Panc1 (cell line): ENCODE measurements around the gene ST3GAL4. TPM values are rescaled to one million over a fixed set of nuclear protein-coding genes. Genes with fewer than 3 reads are reported as not detected.

Experiments
- ATAC-seq: fragments of 200-7000 bp; cut with Tn5 transposase; 2 replicates; pipeline ENCODE4 v1.9.1; 2020; ENCODE audit warnings: mild to moderate bottlenecking, moderate library complexity
- BruUV-seq: library from RNA; stranded (reverse); fragments of 400-500 nt; replicated peaks from 2 replicates; lab custom pipeline; 2021; lab: Mats Ljungman, UMichigan
- CTCF ChIA-PET: fragments of 300-600 bp; sonication (Branson Sonifier 250); formaldehyde crosslinking; loops from one replicate; lab custom pipeline; 2022; ENCODE audit warnings: antibody characterized with exemption; lab: Charles Lee
- POLR2A ChIA-PET: fragments of 300-600 bp; sonication (Branson Sonifier 250); formaldehyde crosslinking; loops from one replicate; lab custom pipeline; 2022; ENCODE audit warnings: antibody characterized with exemption; lab: Charles Lee
- DNase-seq: peaks from one replicate; pipeline ENCODE4 v3.0.0-alpha.2; 2010; ENCODE audit warnings: low read depth, low spot score
- H3K27ac ChIP-seq: 2 replicates; pipeline ENCODE4 v1.5.1; 2011; ENCODE audit warnings: mild to moderate bottlenecking, low read length, inconsistent platforms
- H3K27me3 ChIP-seq: fragments of 200-500 bp; sonication (Bioruptor generic); 2 replicates; pipeline ENCODE4 v1.6.0; 2014; ENCODE audit warnings: low read length, inconsistent platforms; ENCODE audit not compliant: control insufficient read depth, insufficient read depth
- H3K36me3 ChIP-seq: fragments of 200-500 bp; sonication (Bioruptor generic); 2 replicates; pipeline ENCODE4 v1.5.1; 2014; ENCODE audit warnings: inconsistent platforms, mild to moderate bottlenecking, low read length, moderate library complexity; ENCODE audit not compliant: control insufficient read depth, insufficient read depth
- H3K4me1 ChIP-seq: 2 replicates; pipeline ENCODE4 v1.5.1; 2011; ENCODE audit warnings: inconsistent platforms, mild to moderate bottlenecking, low read length, moderate library complexity; ENCODE audit not compliant: control insufficient read depth, insufficient read depth
- H3K4me3 ChIP-seq, 2 experiments: 2 replicates each; pipeline ENCODE4 v1.5.1; 2011 to 2012; ENCODE audit warnings: low read depth in 2 of 2, low read length in 2 of 2, mild to moderate bottlenecking in 2 of 2, inconsistent platforms in 1 of 2, moderate library complexity in 1 of 2
- H3K9me3 ChIP-seq: fragments of 200-500 bp; sonication (Bioruptor generic); 2 replicates; pipeline ENCODE4 v1.5.1; 2014; ENCODE audit warnings: low read depth, mild to moderate bottlenecking, inconsistent platforms, low read length, moderate library complexity; ENCODE audit not compliant: control insufficient read depth, insufficient read depth
- CTCF ChIP-seq: fragments of 450-650 bp; IDR thresholded peaks from 2 replicates; pipeline ENCODE4 v1.5.1; 2017; ENCODE audit warnings: mild to moderate bottlenecking
- POLR2AphosphoS5 ChIP-seq: IDR thresholded peaks from 2 replicates; pipeline ENCODE4 v1.6.1; 2012; ENCODE audit warnings: mild to moderate bottlenecking, low read depth, low read length, moderate library complexity
- REST ChIP-seq, 2 experiments: IDR thresholded peaks; 2 replicates each; pipeline ENCODE4 v1.6.1; 2011 to 2012; ENCODE audit warnings: low read depth in 2 of 2, control low read depth in 1 of 2, low read length in 1 of 2, mild to moderate bottlenecking in 1 of 2, moderate library complexity in 1 of 2; ENCODE audit not compliant: insufficient read depth in 1 of 2
- SIN3A ChIP-seq: IDR thresholded peaks from 2 replicates; pipeline ENCODE4 v1.6.1; 2012; ENCODE audit warnings: low read depth, mild to moderate bottlenecking, low read length, moderate library complexity, borderline replicate concordance; ENCODE audit not compliant: insufficient read depth
- TCF7L2 ChIP-seq: IDR thresholded peaks from 2 replicates; pipeline ENCODE4 v1.6.1; 2011; ENCODE audit warnings: mild to moderate bottlenecking, low read depth, low read length, inconsistent platforms
- in situ Hi-C: cut with HindIII; loops from 2 replicates; pipeline ENCODE4 v1.10.0; 2016; ENCODE audit warnings: low sequenced_read_pairs, low pct_unique_long_range_greater_than_20kb
- intact Hi-C: fragments of 100-400 bp; cut with micrococcal nuclease; formaldehyde crosslinking; loops from one replicate; pipeline ENCODE4 v1.10.0; 2022; ENCODE audit not compliant: unreplicated experiment
- total RNA-seq: library from RNA; stranded (reverse); gene quantifications from one replicate; pipeline ENCODE4 v1.2.1, GENCODE V29; 2021; ENCODE audit not compliant: unreplicated experiment

Gene ST3GAL4
- total RNA-seq, 1 experiment from 2014 or later: 56.6 TPM

DNA sequence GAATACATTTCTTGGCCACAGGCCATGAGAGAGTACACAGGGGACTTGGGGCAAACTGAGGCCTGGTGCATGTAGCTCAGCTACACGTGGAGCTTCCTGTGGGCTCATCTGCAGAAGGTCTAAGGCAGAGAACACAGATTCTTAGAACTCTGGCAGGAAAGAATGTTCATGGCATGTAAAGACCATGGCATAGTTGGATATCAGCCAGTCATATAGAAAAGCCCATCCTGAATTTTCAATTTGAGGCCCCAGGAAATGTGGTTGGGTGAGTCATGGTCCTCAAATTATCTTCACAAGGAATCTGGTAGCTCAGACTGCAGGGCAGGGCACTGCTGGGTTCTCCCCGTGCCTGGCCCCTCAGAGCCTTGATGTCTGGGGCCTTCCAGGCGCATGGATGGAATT lies 13.7 kb upstream of the ST3GAL4 start:
- H3K4me3 ChIP-seq: no peak overlapping the region
- ATAC-seq (no peak), DNase-seq (no peak)
- POLR2A ChIA-PET: no interaction called here
- intact Hi-C loops: no loop called here
- no peaks in the 10 kb centered on the region for H3K9me3 ChIP-seq
- H3K4me1 ChIP-seq: peaks cover 9% of the 10 kb centered on the region
- no peaks in the 10 kb centered on the region for H3K27me3 ChIP-seq
- peaks cover 3% of the 10 kb centered on the region; the same call in 1 of the 2 replicates for H3K36me3 ChIP-seq
- no peak for TF ChIP-seq REST (IDR thresholded peaks at IDR 0.05; ENCODE audit: insufficient read depth in 1 of 2, low read depth in 2 of 2, low read length in 1 of 2)
- no peak for TF ChIP-seq CTCF
- no peak for TF ChIP-seq TCF7L2
- TF ChIP-seq POLR2AphosphoS5: no peak
- no peak for TF ChIP-seq SIN3A
- BruUV-seq: no TSS peak
- in situ Hi-C loops: no loop called here
- CTCF ChIA-PET: no interaction called here
- no peak overlapping the region for H3K27ac ChIP-seq

DNA sequence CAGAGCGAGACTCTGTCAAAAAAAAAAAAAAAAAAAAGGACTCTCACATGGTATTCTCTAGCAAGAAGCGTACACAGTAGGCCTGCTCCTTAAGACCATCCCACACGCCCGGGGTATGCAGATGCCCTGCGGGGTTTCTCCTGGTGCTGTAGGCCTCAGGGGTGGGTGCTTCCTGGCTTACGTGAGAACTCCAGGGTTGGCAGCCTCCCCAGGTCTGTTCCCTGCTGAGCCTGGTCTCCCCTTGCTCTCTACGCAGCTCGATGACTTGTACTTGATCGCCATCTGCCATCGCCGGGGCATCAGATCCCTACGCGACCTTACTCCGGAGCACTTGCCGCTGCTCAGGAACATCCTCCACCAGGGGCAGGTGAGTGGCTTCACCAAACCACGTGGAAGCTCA lies 12.4 kb upstream of the ST3GAL4 start:
- no peak for ATAC-seq
- TF ChIP-seq POLR2AphosphoS5 (no peak), TCF7L2 (no peak), SIN3A (no peak), CTCF (no peak), REST (IDR thresholded peaks at IDR 0.05; ENCODE audit: insufficient read depth in 1 of 2, low read depth in 2 of 2, low read length in 1 of 2) (no peak)
- intact Hi-C loops (no loop called here), in situ Hi-C loops (no loop called here)
- H3K27me3 ChIP-seq: no peaks in the 10 kb centered on the region
- no peak overlapping the region for H3K27ac ChIP-seq
- peaks cover 3% of the 10 kb centered on the region; the same call in 1 of the 2 replicates for H3K36me3 ChIP-seq
- POLR2A ChIA-PET: no interaction called here
- H3K4me3 ChIP-seq: no peak overlapping the region
- no peak for DNase-seq
- no TSS peak for BruUV-seq
- H3K9me3 ChIP-seq: no peaks in the 10 kb centered on the region
- CTCF ChIA-PET: no interaction called here
- H3K4me1 ChIP-seq: peaks cover 9% of the 10 kb centered on the region
